GM04503 (cell line): ENCODE data around the gene CCM2.
"Not testable (repeated sequence)": the region's sequence is repeated elsewhere in the genome, so short reads cannot be mapped to it uniquely, and the experiment has no call there.

Experiments
- DNase-seq: peaks from one replicate; pipeline ENCODE4 v3.0.0-alpha.2; 2012; ENCODE audit warnings: low read depth

The CCM2 gene

DNA sequence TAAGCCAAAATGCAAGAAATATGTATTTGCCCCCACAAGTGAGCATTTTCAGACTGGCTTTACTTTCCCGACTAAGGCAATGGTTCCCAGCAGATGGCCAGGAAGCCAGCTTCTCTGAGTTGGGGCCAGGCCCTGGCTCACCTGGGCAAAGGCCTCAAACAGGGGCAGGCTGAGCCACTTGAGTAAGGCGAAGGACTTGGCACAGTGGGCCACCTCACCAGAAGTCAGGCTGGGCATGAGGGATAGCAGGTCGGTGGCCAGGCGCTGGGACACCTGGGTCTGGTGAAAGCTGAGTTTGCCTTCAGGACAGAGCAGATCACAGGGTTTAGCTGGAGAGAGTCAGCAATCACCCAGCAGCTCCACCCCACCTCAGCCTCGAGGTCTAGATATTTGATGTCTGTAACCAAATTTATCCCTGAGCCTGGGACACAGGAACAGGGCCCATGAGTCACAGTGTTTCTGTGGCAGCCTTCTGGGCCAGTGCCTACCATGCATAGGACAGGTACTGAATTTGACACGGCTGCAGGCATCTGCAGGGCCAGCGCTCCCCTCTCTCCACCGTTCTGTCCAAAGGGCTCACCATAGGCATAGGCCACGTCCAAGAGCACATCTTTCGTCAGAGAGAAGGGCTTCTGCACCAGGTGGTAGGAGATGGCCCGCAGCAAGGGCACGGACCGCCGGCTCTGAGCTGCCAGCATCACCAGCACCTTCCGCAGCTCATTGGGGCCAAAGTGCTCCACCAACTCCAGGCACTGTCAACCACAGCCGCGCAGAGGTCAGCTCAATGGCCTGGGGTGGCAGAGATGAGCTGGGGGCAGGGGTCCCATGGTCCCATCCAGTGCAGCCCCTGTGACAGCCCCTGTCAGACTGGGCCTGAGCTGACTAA, 104.2 kb downstream of the CCM2 start:
- DNase-seq, result no peak

DNA sequence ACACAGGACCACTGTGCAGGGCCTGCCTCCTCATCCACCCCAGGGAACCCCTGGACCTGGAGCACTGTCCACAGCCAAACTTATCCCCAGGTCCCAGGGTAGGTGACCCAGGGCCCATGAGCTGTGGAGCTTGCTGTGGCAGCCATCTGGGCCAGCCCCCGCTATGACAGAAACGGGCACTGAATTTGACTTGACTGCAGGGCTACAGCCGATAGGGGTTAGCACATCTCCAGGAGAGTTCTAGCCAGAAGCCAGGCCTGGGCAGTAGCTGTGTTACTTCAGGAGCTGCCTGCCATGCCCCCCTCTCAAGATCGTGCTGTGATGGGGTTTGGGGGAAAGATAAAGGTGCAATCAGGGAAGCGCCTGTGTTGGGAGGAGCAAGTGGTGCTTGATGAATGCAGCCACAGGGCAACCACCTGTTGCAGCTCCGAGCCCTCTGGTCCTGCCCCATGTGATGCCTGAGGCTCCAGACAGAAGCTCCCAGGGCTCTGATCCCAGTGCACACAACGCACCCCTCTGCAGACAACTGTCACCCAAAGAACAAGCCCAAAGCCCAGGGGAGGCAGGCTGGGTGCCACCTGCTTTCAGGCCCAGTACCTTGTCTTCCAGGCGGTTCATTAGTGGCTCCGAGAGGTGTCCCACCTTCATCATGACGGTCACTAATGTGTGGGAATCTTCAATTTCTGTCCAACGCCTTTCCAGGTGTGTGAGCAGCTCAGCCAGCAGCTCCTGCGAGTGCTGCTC, 105.0 kb downstream of the CCM2 start:
- DNase-seq, result no peak

DNA sequence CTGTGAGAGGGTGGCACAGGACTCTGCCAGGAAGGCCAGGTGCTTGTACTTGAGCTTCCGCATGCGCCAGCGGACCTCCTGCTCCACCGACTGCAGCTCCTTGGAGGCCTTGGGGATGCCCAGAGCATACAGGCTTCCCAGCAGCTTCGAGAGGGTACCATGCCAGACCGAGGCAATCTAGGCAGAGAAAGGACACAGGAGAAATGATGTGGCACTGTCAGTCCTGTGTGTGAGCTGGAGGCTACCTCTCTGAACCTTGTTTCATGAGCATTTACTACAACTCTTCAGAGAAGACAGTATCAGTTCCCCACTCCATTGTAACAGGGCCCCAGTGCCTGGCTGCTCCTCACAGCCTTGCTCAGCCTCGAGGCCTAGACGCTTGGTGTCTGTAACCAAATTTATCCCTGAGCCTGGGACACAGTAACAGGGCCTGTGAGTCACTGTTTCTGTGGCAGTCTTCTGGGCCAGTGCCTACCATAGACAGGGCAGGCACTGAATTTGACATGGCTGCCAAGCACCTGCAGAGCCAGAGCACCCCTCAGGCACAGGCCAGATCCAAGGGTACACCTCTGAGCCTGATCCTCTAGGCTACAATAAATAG, 105.7 kb downstream of the CCM2 start:
- DNase-seq, result no peak

DNA sequence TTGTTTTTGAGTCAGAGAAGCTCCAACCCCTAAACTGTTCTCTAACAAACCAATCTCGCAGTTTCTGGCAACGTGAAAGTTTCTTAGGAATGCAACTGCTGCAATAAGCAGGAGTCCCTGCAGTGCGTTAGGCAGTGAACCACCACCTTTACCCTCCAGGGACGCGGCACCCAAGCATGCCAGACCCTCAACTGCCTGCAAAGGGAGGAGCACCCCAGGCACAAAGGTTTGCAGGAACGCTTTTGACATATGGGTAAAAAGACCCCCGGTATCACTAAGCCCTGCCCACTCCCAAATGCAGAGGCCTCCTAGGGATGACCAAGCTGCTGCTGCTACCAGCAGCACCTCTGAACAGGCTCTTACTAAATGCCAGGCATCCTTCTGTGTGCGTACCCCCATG, 106.8 kb downstream of the CCM2 start:
- no peak for DNase-seq

DNA sequence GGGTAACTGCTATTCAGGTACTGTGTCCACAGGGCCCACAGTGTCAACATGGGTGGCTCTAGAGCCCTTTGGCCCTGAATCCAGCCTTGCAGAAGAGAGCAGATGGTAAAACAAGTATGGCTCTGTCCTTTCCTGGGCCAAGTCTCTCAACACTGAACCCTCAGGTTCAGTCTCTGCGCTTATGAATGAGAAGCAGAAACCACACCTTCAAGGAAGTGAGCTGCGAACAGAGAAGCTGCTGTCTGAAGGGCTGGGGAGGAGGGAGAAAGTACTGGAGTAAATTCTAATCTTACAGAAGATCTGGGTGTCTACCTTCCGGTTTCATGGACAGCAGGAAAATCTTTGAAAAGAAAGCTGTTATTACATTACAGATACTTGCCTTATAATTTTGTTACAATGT, 107.4 kb downstream of the CCM2 start:
- DNase-seq, result no peak

DNA sequence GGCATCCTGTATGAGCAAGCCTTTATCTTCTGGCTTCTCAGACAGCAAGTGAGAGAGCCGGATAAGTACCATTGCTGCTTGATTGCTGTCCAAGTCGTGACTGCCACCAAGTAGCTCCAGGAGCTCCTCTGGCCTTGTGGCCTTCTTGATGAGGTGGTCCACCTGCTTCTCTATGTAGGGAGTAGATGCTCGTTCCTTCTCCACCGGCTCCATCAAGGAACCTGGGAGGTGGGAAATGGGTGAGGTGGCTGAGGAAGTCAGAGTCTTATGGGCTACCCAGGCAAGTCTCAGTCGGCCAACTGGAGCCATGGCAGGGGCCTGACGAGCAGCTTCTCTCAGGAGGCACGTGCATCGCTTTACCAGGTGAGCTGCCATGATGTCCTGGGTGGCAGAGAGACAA, 108.9 kb downstream of the CCM2 start:
- DNase-seq, result no peak

DNA sequence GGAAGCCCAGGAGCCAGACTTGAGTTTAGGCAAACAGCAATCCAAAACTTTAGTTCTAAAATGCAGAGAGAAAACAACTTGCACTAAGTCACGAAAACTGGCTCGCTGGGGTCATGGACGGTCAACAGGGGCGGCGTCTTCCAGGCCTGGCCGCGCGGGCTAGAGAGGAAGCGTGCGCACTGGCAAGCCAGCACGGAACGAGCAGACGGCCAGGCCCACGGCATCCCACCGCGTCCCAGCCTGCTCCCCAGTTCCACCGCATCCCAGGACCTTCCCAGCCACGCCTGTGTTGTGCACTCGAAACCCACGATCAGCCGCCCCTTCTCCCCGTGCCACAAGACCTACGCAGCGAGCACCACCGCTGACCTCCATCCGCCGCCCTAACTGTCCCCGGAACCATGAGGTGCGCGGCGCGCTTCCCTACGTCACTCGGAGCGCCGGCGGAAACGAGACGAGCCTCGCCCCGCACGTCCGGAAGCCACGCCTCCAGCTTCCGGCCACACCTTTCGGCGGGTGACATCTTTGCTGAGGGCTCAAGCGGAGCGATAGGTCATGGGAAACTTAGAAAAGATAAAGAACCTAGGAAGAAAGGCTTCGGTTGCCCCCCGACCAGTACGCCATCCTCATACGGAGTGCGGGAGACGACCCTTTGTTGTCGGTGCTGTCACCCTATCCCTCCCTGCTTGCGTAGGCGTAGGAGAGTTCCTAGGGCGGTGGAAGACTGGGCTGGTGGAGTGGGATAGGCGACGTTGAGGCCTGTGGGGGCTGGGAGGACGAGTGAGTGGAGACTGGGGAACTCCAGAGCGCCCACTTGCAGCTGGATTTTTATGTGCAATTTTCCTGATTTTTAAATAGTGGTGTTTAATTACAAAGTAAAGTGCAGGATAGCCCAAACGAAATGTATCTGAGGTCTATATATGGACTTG, 111.6 kb downstream of the CCM2 start, which contains the start of gene TBRG4:
Gene TBRG4, minus strand, starts transcription at position 400 of the 926 bp plus-strand sequence. CDS start 2,460 bp downstream, outside the sequence.
- DNase-seq, result peak; percentile 68

DNA sequence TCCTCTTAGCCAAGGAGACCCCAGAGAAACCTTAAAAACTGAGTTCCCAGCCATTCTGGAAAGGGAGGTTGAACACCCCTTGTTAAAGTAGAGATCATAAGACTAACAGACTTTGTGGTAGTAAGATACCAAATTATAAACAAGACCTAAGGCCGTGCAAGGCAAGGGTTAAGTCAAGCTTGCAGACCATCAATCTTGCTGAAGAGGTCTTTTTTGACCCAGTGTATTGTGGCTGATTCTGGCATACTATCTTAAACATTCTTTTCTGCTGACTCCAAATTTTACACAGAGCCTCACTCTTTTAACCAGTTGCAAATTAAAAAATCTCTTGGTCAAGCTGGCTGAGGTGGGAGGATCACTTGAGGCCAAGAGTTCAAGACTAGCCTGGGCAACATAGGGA, 112.6 kb downstream of the CCM2 start:
- DNase-seq, result no peak

DNA sequence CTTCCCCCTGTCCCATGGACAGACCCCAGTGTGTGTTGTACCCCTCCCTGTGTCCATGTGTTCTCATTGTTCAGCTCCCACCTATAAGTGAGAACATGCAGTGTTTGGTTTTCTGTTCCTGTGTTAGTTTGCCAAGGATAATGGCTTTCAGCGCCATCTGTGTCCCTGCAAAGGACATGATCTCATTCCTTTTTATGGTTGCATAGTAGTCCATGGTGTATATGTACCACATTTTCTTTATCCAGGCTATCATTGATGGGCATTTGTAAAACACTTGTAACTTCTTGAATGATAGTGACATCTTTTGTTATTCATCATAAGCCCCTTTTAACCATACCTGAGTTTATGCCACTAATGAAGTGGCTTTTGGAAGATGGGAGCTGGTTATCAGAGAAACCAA, 114.3 kb downstream of the CCM2 start:
- not testable (repeated sequence) for DNase-seq

DNA sequence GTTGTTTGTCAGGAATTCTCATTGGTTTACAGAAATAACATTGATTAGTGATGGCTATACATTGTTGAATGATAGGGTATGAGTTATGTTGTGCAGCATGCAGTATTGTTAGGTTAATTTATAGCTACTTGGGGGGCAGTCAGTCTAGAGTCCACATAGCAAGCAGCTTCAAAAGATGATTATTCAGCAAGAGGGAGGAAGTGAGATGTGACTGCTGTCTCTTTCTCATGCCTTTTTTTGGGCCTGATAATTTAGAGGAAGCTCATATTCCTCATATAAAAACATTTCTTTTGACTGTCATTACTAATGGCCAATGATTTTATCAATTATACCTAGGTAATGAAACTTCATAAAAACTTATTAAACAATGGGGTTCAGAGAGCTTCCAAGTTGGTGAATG, 114.9 kb downstream of the CCM2 start:
- DNase-seq, result no peak

DNA sequence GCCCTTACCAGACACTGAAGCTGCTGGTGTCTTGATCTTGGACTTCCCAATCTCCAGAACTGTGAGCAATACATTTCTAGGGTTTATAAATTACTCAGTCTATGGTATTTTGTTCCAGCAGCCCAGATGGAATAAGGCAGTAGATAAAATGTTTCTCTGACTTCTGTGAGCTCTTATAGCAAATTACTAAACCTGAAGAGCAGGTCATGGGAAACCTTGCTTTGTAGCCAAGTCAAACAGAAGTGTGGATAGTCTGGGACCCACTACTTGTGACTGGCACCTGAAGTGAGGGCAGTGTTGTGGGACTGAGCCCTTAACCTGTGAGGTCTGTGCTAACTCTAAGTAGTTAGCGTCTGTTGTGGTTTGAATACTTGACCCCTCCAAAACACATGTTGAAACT, 116.0 kb downstream of the CCM2 start:
- no peak for DNase-seq

DNA sequence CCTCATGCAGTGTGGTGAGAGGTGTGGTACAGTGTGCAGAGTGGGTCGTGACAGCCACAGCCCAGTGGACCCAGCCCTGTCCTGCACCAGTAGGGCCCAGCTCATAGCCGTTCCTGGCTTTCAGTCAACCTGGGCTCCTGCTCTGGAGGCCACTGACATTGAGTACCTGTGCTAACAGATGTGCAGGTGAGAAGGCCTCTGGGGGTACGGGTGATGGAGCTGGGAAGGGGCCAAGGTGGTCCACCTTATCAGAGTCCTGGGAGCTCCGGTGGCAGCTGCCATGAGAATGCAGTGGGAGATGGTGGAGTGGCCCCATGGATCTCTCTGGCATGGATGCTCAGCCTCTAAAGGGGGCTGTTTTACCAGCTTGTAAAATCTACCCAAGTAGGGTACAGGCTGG, 117.6 kb downstream of the CCM2 start:
- DNase-seq, result no peak

DNA sequence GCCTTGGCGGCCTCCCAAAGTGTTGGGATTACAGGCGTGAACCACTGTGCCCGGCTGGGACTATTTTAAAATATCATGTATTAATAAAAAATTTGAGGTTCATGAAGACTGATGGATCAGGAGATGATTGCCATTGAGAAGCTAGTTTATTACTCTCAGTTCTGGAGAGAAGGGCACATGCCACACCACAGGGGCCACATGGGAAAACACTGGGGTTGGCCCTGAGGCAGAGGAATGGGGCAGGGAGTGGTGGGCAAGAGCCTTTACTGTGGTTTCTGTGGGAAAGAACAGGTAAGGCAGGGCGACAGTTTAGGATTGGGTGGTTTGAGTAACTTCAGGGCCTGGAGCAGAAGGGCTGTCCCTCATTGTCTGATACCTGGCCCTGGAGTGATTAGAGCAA, 118.3 kb downstream of the CCM2 start:
- DNase-seq, result no peak

DNA sequence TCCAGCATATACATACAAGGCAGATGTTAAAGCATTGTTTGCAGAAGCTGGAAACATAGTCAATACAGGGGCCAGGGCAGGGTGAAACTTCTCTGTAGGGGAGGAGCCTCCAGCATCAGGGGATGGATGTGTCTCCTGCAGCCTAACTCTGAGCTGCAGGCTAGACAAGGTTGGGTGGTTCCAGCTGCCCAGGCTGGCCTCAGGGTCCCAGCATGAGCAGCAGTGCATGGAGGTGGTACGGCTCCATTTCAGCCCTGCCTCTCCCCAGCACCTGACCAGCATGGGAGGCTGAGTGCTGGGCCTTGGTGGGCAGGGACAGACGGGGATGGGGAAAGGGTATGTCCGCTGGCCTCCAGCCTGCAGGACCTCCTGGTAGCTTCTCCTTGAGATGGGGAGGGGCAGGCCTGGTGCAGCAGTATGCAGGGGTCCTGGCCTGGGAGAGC, 118.9 kb downstream of the CCM2 start:
- DNase-seq, result no peak

DNA sequence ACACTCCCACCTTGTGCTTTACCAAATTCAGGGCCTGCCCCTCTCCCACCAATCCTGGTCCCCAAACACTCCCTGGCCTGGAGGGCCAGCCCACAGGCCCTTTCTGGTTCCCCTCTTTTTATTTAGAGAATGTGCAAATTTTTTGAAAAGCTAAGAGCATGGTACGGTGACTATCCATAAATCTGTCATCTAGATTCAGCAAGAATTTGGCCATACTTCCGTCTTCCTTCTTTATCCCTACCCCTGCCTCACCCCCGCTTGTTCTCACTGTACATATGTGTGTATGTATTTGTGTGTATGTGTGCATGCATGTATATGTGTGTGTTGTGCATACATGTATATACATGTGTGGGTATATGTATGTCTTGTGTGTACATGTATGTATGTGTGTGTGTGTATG, 119.5 kb downstream of the CCM2 start:
- DNase-seq, result no peak

DNA sequence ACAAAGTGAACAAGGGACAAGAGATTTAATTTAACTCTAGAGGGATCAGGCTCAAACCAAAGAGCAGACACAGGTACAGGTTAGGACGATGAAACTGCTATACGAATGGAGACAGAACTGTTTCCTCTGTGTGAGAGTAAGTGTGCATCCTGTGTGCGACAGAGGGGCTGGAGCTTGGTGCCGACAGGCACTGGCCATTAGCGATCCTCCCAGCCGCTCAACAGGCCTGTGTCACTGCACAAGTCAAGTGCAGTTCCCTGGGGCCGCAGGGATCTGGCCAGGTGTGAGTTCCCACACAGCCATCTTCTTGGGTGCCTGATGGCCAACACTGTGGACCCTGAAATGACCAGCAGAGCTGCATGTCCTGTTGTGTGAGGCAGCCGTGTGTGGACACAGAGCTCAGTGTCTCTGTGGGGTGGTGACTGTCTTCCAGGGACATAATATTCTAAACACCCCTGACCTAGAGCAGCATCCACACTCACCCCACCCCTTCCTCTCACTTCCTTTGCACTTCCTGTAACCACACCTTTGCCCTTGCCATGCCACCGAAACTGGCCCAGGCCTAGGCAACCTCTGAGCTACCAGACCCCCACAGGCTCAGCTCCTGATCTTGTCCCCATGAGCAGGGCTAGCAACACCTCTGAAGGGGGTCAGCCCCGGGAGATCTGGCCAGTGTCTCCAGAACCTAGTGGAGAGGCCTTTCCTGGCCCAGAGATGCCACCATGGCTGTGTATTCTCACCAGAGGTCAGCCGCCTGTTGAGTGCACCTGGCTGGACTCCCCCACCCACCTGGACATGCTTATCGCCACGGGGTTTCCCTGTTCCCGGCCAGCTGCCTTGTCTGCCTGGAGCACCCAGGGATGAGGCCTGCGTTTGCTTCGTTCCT, 123.2 kb downstream of the CCM2 start:
- DNase-seq, result no peak

DNA sequence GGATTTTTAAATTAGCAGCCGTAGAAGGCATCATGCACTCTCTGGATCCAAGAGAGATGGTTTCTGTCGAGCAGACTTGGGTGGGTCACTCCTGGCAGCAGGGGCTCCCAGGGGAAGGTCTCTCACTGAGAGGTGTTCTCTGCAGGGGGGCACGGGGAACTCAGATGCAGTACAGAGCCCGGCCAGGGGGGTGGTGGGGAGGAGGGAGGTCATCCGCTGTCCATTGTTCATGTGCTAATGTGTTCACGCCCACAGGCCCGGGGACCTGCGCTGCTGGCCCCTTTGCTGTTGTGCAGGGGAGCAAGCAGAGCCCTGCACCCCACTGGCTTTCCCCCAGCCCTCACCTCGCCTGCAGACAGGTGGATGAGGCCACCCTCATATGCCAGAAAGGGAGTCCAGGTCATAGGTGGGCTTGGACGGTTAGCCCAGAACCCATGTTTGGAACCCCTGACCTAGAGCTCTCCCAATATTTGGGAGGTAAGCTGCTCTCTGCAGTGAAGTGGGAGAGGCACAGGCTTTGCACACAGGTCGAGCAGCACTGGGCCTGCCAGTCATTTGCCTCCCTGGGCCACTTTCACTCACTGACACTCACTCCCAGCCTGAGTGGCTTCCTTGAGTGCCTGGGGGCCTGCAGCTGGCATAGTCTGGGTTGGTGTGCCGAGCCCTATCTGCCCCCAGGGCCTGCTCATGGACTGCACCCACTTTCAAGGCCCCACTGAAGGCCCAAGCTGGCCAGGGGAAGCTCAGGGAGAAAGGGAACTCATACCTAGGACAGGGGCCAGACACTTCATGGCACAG, 124.1 kb downstream of the CCM2 start:
- no peak for DNase-seq

DNA sequence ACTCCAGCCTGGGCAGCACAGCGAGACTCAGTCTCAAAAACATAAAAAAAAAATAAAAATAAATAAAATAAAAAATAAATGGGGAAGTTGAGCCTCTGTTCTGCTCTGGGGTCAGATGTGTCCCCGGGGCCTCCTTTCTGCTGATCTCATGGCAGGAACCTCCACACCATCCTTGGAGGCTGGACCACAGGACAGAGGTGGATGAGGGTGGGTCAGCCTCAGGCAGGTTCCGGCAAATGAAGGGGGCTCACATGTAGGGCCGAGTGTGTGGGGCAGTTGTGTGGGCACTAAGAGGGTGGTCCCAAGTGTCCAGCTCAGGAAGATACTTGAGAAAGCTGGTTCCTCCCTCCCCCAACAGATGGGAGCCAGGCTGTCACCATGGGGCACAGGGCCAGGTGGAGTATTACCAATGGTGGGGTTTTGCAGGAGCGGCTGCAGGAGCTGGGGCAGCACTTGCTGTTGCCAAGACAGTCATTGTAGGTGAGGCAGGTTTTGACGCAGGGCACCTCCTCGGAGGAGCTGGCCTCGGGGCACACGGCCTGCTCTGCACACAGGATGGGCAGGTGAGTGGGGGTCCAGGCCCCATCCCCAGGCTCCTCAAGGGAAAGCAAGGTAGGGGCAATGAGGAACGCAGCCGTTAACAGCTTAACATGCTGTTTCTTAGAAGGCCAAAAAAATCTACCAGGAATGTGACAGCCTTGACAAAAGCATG, 125.3 kb downstream of the CCM2 start:
- DNase-seq, result no peak
